ENCODE measurements around the gene ZNF804A.

Gene ZNF804A

DNA sequence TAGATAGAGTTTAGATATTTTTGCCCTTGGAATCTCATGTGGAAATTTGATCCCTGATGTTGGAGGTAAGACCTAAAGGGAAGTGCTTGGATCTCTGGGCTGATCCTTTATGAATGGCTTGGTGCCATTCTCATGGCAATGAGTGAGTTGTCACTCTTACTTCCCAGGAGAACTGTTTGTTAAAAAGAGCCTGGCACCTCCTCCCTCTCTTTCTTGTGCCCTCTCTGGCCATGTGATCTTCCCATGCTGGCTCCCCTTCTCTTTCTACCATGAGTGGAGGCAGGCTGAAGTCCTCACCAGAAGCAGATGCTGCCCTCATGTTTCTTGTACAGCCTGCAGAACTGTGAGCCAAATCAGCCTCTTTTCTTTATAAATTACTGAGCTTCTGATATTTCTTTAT, 276.9 kb downstream of the ZNF804A start:
- TF ChIP-seq REST (IDR thresholded peaks at IDR 0.05; ENCODE audit: insufficient read depth in 1 of 2, low read depth in 2 of 2, low read length in 2 of 2) (no peak), TAF1 (IDR thresholded peaks at IDR 0.05; ENCODE audit: borderline replicate concordance, insufficient read depth, low read length) (no peak), SIN3A (IDR thresholded peaks at IDR 0.05; ENCODE audit: borderline replicate concordance, insufficient read depth, low read length) (no peak), POLR2AphosphoS5 (IDR thresholded peaks at IDR 0.05; ENCODE audit: low read depth, low read length) (no peak), FOXP2 (optimal IDR thresholded peaks at IDR 0.05; ENCODE audit: borderline replicate concordance, extremely low read depth, extremely low read length, insufficient read depth) (no peak)

DNA sequence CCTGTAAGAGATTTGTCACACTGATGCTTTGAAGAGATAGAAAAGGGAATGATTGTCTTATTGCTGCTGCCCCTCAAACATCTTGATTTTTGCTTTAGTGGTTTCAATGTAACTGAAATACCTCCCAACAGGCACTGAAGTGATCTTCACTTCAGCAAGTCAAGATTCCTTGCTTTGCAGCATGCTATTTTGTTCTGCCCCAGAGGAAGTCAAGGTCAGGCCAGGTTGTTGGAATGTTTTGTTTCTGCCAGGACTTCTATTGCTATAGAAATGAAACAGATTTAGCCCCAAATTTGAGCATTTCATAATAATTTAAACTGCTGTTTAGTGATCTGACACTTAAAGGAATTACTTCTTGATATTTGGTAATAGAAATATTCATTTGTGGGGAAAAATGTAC, 277.6 kb downstream of the ZNF804A start:
- no peak for TF ChIP-seq POLR2AphosphoS5 (IDR thresholded peaks at IDR 0.05; ENCODE audit: low read depth, low read length)
- TF ChIP-seq TAF1 (IDR thresholded peaks at IDR 0.05; ENCODE audit: borderline replicate concordance, insufficient read depth, low read length) = no peak
- no peak for TF ChIP-seq FOXP2 (optimal IDR thresholded peaks at IDR 0.05; ENCODE audit: borderline replicate concordance, extremely low read depth, extremely low read length, insufficient read depth)
- no peak for TF ChIP-seq SIN3A (IDR thresholded peaks at IDR 0.05; ENCODE audit: borderline replicate concordance, insufficient read depth, low read length)
- TF ChIP-seq REST (IDR thresholded peaks at IDR 0.05; ENCODE audit: insufficient read depth in 1 of 2, low read depth in 2 of 2, low read length in 2 of 2) = no peak

GRCh38 chr2:184877909-184878308, 279.6 kb downstream of the ZNF804A start:
- no peak for TF ChIP-seq POLR2AphosphoS5 (IDR thresholded peaks at IDR 0.05; ENCODE audit: low read depth, low read length)
- no peak for TF ChIP-seq FOXP2 (optimal IDR thresholded peaks at IDR 0.05; ENCODE audit: borderline replicate concordance, extremely low read depth, extremely low read length, insufficient read depth)
- TF ChIP-seq REST (IDR thresholded peaks at IDR 0.05; ENCODE audit: insufficient read depth in 1 of 2, low read depth in 2 of 2, low read length in 2 of 2) = no peak
- TF ChIP-seq TAF1 (IDR thresholded peaks at IDR 0.05; ENCODE audit: borderline replicate concordance, insufficient read depth, low read length) = no peak
- TF ChIP-seq SIN3A (IDR thresholded peaks at IDR 0.05; ENCODE audit: borderline replicate concordance, insufficient read depth, low read length) = no peak

GRCh38 chr2:184879671-184880070, 281.3 kb downstream of the ZNF804A start:
- no peak for TF ChIP-seq REST (IDR thresholded peaks at IDR 0.05; ENCODE audit: insufficient read depth in 1 of 2, low read depth in 2 of 2, low read length in 2 of 2)
- no peak for TF ChIP-seq POLR2AphosphoS5 (IDR thresholded peaks at IDR 0.05; ENCODE audit: low read depth, low read length)
- TF ChIP-seq SIN3A (IDR thresholded peaks at IDR 0.05; ENCODE audit: borderline replicate concordance, insufficient read depth, low read length) = no peak
- no peak for TF ChIP-seq FOXP2 (optimal IDR thresholded peaks at IDR 0.05; ENCODE audit: borderline replicate concordance, extremely low read depth, extremely low read length, insufficient read depth)
- no peak for TF ChIP-seq TAF1 (IDR thresholded peaks at IDR 0.05; ENCODE audit: borderline replicate concordance, insufficient read depth, low read length)

- TF ChIP-seq REST (IDR thresholded peaks at IDR 0.05; ENCODE audit: insufficient read depth in 1 of 2, low read depth in 2 of 2, low read length in 2 of 2) (no peak), TAF1 (IDR thresholded peaks at IDR 0.05; ENCODE audit: borderline replicate concordance, insufficient read depth, low read length) (no peak), SIN3A (IDR thresholded peaks at IDR 0.05; ENCODE audit: borderline replicate concordance, insufficient read depth, low read length) (no peak), POLR2AphosphoS5 (IDR thresholded peaks at IDR 0.05; ENCODE audit: low read depth, low read length) (no peak), FOXP2 (optimal IDR thresholded peaks at IDR 0.05; ENCODE audit: borderline replicate concordance, extremely low read depth, extremely low read length, insufficient read depth) (no peak)
Measured at GRCh38 chr2:184890311-184890710, 292.0 kb downstream of the ZNF804A start.

Data from PFSK-1 (cell line).